HFFc6 (cell line): Measurements from ENCODE around the gene ACAA2. TPM values are rescaled to one million over a fixed set of nuclear protein-coding genes. Genes with fewer than 3 reads are reported as not detected.

Experiments
- DNase-seq: peaks from one replicate; pipeline ENCODE4 v3.0.0-alpha.2; 2018
- H3K27ac Mint-ChIP-seq: 2 replicates; pipeline ENCODE4 v1.8.0; 2020; ENCODE audit warnings: mild to moderate bottlenecking, mixed read lengths
- H3K27me3 Mint-ChIP-seq: 2 replicates; pipeline ENCODE4 v1.8.0; 2021; ENCODE audit warnings: mild to moderate bottlenecking, moderate library complexity, mixed read lengths; ENCODE audit not compliant: insufficient read depth
- H3K36me3 Mint-ChIP-seq: 2 replicates; pipeline ENCODE4 v1.8.0; 2021; ENCODE audit warnings: low read depth, mixed read lengths
- H3K4me1 Mint-ChIP-seq: 2 replicates; pipeline ENCODE4 v1.8.0; 2020; ENCODE audit warnings: low read depth, mixed read lengths
- H3K4me3 Mint-ChIP-seq: 2 replicates; pipeline ENCODE4 v1.8.0; 2020; ENCODE audit warnings: mild to moderate bottlenecking, moderate library complexity, mixed read lengths
- H3K9me3 Mint-ChIP-seq: 2 replicates; pipeline ENCODE4 v1.8.0; 2020; ENCODE audit warnings: mild to moderate bottlenecking, mixed read lengths
- CTCF ChIP-seq: fragments of 200-600 bp; sonication (generic); IDR thresholded peaks from 2 replicates; pipeline ENCODE4 v1.5.0; 2021; ENCODE audit warnings: antibody characterized with exemption, mild to moderate bottlenecking
- total RNA-seq, 6 experiments: library from RNA; stranded (reverse); fragmentation: NEBNext Ultra II Directional; extraction: Animal tissue kit (Norgen Biotek cat#: 25700); gene quantifications; 2 replicates in 1 of 6; 3 replicates in 5 of 6; pipeline ENCODE4 v1.2.3, GENCODE V29; 2021

Gene ACAA2
- total RNA-seq, 6 experiments from 2014 or later, result 6.3 to 23.3 (median 7.1) TPM

- TF ChIP-seq CTCF, result no peak
- no peaks in the 10 kb centered on the region; the same call in none of the 2 replicates for H3K27me3 Mint-ChIP-seq
- no peak overlapping the region for H3K27ac Mint-ChIP-seq
- no peaks in the 10 kb centered on the region for H3K36me3 Mint-ChIP-seq
- peaks cover 21% of the 10 kb centered on the region for H3K4me1 Mint-ChIP-seq
- DNase-seq, result no peak
- H3K9me3 Mint-ChIP-seq, result no peaks in the 10 kb centered on the region
- no peak overlapping the region for H3K4me3 Mint-ChIP-seq
Measured at GRCh38 chr18:49833814-49834213, 20.5 kb upstream of the ACAA2 start.

- no peaks in the 10 kb centered on the region; the same call in none of the 2 replicates for H3K27me3 Mint-ChIP-seq
- H3K4me1 Mint-ChIP-seq, result peaks cover 18% of the 10 kb centered on the region
Measured at GRCh38 chr18:49832221-49832647, 18.9 kb upstream of the ACAA2 start.

GRCh38 chr18:49827996-49828395 is 14.7 kb upstream of the ACAA2 start:
- Mint-ChIP-seq H3K27me3 (no peaks in the 10 kb centered on the region; the same call in none of the 2 replicates), H3K27ac (no peak overlapping the region), H3K9me3 (peaks cover 10% of the 10 kb centered on the region), H3K36me3 (peaks cover 6% of the 10 kb centered on the region; the same call in 1 of the 2 replicates), H3K4me1 (no peaks in the 10 kb centered on the region), H3K4me3 (no peak overlapping the region)
- no peak for DNase-seq
- no peak for TF ChIP-seq CTCF

More at GRCh38 chr18:49832221-49832647, 18.9 kb upstream of the ACAA2 start:
- no peak for TF ChIP-seq CTCF
- Mint-ChIP-seq H3K36me3 (peaks cover 6% of the 10 kb centered on the region; the same call in 1 of the 2 replicates), H3K4me3 (no peak overlapping the region), H3K27ac (no peak overlapping the region), H3K9me3 (peaks cover 9% of the 10 kb centered on the region)
- DNase-seq, result no peak

GRCh38 chr18:49819823-49820671 is 6.7 kb upstream of the ACAA2 start:
- Mint-ChIP-seq H3K9me3 (no peaks in the 10 kb centered on the region), H3K4me3 (no peak overlapping the region), H3K27me3 (no peaks in the 10 kb centered on the region; the same call in 1 of the 2 replicates), H3K36me3 (no peaks in the 10 kb centered on the region), H3K4me1 (no peaks in the 10 kb centered on the region), H3K27ac (peak overlapping the region; percentile 19; the same call in 1 of the 2 replicates)
- no peak for DNase-seq
- no peak for TF ChIP-seq CTCF

DNA sequence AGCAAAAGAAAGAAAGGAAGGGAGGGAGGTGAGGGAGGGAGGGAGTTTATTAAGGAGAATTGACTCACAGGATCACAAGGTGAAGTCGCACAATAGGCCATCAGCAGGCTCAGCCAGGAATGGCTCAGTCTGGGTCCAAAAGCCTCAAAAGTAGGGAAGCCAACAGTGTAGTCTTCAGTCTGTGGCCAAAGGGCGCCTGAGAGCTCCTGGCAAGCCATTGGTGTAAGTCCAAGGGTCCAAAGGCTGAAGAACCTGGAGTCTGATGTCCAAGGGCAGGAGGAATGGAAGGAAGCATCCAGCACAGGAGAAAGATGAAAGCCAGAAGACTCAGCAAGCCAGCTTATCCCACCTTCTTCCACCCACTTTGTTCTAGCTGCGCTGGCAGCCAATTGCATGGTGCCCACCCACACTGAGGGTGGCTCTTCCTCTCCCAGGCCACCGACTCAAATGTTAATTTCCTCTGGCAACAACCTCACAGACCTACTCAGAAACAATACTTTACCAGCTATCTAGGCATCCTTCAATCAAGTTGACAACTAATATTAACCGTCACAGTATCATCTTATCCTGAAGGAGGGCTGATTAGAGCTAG is 5.8 kb upstream of the ACAA2 start:
- Mint-ChIP-seq H3K4me1 (peaks cover 6% of the 10 kb centered on the region; the same call in 1 of the 2 replicates), H3K27me3 (no peaks in the 10 kb centered on the region; the same call in 1 of the 2 replicates), H3K4me3 (no peak overlapping the region), H3K36me3 (no peaks in the 10 kb centered on the region), H3K9me3 (no peaks in the 10 kb centered on the region), H3K27ac (no peak overlapping the region)
- TF ChIP-seq CTCF, result no peak
- DNase-seq, result no peak
